Spleen (tissue), 7 donors: ENCODE results near the gene LCP2.
A peak's percentile ranks its signal among the peaks of the same experiment; 100 is the strongest.

Experiments used
- POLR2AphosphoS5 ChIP-seq, 3 donors: sonication (generic); formaldehyde crosslinking; IDR thresholded peaks; one replicate each; pipeline ENCODE4 v1.5.1; 2017; ENCODE audit warnings: antibody characterized with exemption in 3 of 3
- TF ChIP-seq, protein P1 (sequence below), 11 experiments: fragments of 200-600 bp in 7 of 11; fragments of 450-650 bp in 4 of 11; sonication (generic) in 4 of 11; IDR thresholded peaks in 8 of 11; conservative IDR thresholded peaks in 3 of 11; 1 replicate in 7 of 11; 2 replicates in 4 of 11; pipeline versions ENCODE4 v1.4.0 to v1.8.0; 2016 to 2021; ENCODE audit warnings: antibody characterized with exemption in 11 of 11, inconsistent platforms in 4 of 11, mild to moderate bottlenecking in 1 of 11
- donor health status: DM: no; HTN: no; CAD: no; lungs with moderate emphysema.
- donor health status: DM: no; HTN: no; CAD: no.
- donor health status: DM: no; HTN: no; CAD: no.

DNA sequence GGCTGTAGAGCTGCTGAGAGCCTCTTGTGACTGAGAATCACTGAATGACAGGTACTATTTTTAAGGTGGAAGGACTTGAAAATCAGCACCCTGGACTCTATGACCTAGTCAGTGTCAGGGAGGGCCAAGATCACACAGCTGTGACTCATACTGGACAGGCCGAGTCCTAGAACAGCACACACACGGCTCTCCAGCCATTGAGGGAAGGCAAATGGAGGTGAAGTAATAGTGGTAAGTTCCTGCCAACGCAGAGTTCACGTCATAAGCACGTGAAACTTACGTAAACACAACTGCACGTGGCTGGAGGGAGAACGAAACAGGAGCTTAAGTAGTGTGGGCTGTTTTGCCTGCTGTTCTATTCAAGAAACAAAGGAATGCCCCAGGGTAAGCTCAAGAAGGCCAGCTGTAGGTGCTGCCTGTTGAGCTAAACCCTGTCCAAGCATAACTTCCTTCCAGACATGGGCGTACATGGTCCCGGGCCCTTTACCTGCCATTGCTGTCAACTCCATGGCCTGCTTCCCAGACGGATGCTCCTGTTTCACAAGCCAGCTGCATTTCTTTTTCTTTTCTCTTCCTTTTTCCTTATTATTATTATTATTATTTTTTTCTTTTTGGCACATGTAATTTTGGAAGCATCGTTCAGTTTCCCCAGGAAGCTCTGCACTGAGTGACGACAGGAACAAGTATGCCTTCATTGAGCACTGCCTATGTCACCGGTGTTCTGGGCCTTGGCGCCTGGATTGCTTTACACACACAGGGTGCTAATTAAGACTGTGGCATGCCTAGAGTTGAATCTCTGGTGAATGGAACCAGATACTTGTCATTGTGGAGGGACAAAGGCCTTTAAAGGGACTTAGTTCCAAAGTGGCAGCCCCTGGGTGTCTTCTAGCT is 10.2 kb upstream of the LCP2 start:
- TF ChIP-seq POLR2AphosphoS5 (IDR thresholded peaks at IDR 0.05) = peak in 1 of 3 donors; percentile 88
- TF ChIP-seq, protein P1, sequence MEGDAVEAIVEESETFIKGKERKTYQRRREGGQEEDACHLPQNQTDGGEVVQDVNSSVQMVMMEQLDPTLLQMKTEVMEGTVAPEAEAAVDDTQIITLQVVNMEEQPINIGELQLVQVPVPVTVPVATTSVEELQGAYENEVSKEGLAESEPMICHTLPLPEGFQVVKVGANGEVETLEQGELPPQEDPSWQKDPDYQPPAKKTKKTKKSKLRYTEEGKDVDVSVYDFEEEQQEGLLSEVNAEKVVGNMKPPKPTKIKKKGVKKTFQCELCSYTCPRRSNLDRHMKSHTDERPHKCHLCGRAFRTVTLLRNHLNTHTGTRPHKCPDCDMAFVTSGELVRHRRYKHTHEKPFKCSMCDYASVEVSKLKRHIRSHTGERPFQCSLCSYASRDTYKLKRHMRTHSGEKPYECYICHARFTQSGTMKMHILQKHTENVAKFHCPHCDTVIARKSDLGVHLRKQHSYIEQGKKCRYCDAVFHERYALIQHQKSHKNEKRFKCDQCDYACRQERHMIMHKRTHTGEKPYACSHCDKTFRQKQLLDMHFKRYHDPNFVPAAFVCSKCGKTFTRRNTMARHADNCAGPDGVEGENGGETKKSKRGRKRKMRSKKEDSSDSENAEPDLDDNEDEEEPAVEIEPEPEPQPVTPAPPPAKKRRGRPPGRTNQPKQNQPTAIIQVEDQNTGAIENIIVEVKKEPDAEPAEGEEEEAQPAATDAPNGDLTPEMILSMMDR (IDR thresholded peaks at IDR 0.05 in 8 of 11, conservative IDR thresholded peaks at IDR 0.05 in 3 of 11) = no peak
